Measurements from ENCODE around the gene SGTB. TPM values are rescaled to one million over a fixed set of nuclear protein-coding genes. Genes with fewer than 3 reads are reported as not detected.
A peak's percentile ranks its signal among the peaks of the same experiment; 100 is the strongest.

SGTB gene
- total and polyA plus RNA-seq, 2 donors from 2014 or later, result 1.6 to 8.8 TPM

GRCh38 chr5:65722575-65723403 is 880 bp upstream of the SGTB start:
- FAIRE-seq (no peak), DNase-seq (peak in 4 of 5 donors; percentile 59 to 82 (median 72))
- H3K9me3 ChIP-seq (ENCODE audit: control insufficient read depth in 2 of 3, insufficient read depth in 1 of 3, low read length in 3 of 3), result no peaks in the 10 kb centered on the region
- H3K27me3 ChIP-seq (ENCODE audit: control insufficient read depth, insufficient read depth, low read length), result no peaks in the 10 kb centered on the region
- no peak for TF ChIP-seq CTCF (IDR thresholded peaks at IDR 0.05; ENCODE audit: borderline replicate concordance, extremely low read depth, insufficient read depth)
- H3K27ac ChIP-seq (ENCODE audit: low read depth in 2 of 2, low read length in 2 of 2), result peak overlapping the region in 1 of 2 donors; percentile 12
- peak overlapping the region; percentile 76 to 95 (median 94) for H3K4me3 ChIP-seq (ENCODE audit: low read length in 3 of 3)
- intact Hi-C loops (cut with DNase I), result no loop called here
- peaks cover 2 to 6% (median 4%) of the 10 kb centered on the region in 3 donors for H3K4me1 ChIP-seq (ENCODE audit: control insufficient read depth in 2 of 3, insufficient read depth in 2 of 3, low read depth in 1 of 3, low read length in 3 of 3)
- H3K36me3 ChIP-seq (ENCODE audit: control insufficient read depth in 2 of 3, insufficient read depth in 3 of 3, low read length in 3 of 3), result no peaks in the 10 kb centered on the region
- H3K9ac ChIP-seq (ENCODE audit: low read length in 3 of 3), result peak overlapping the region; percentile 10 to 89 (median 74)

GRCh38 chr5:65721050-65721719 is 724 bp downstream of the SGTB start:
- Histone ChIP-seq H3K27me3 (ENCODE audit: control insufficient read depth, insufficient read depth, low read length) (no peaks in the 10 kb centered on the region), H3K27ac (ENCODE audit: low read depth in 2 of 2, low read length in 2 of 2) (peak overlapping the region in 1 of 2 donors; percentile 3)
- intact Hi-C loops (cut with DNase I), result no loop called here

GRCh38 chr5:65718576-65719310 is 3.2 kb downstream of the SGTB start:
- H3K36me3 ChIP-seq (ENCODE audit: control insufficient read depth in 2 of 3, insufficient read depth in 3 of 3, low read length in 3 of 3), result no peaks in the 10 kb centered on the region
- H3K9me3 ChIP-seq (ENCODE audit: control insufficient read depth in 2 of 3, insufficient read depth in 1 of 3, low read length in 3 of 3), result no peaks in the 10 kb centered on the region
- DNase-seq, result no peak
- intact Hi-C loops (cut with DNase I), result no loop called here
- H3K27me3 ChIP-seq (ENCODE audit: control insufficient read depth, insufficient read depth, low read length), result no peaks in the 10 kb centered on the region
- TF ChIP-seq CTCF (IDR thresholded peaks at IDR 0.05; ENCODE audit: borderline replicate concordance, extremely low read depth, insufficient read depth), result no peak
- no peak for FAIRE-seq
- H3K27ac ChIP-seq (ENCODE audit: low read depth in 2 of 2, low read length in 2 of 2), result no peak overlapping the region
- peaks cover 0 to 4% (median 2%) of the 10 kb centered on the region in 3 donors for H3K4me1 ChIP-seq (ENCODE audit: control insufficient read depth in 2 of 3, insufficient read depth in 2 of 3, low read depth in 1 of 3, low read length in 3 of 3)
- H3K9ac ChIP-seq (ENCODE audit: low read length in 3 of 3), result no peak overlapping the region
- H3K4me3 ChIP-seq (ENCODE audit: low read length in 3 of 3), result no peak overlapping the region

More at GRCh38 chr5:65721050-65721719, 724 bp downstream of the SGTB start:
- no peak for TF ChIP-seq CTCF (IDR thresholded peaks at IDR 0.05; ENCODE audit: borderline replicate concordance, extremely low read depth, insufficient read depth)
- Histone ChIP-seq H3K9ac (ENCODE audit: low read length in 3 of 3) (peak overlapping the region; percentile 78 to 86 (median 79)), H3K4me3 (ENCODE audit: low read length in 3 of 3) (peak overlapping the region; percentile 74 to 89 (median 89)), H3K9me3 (ENCODE audit: control insufficient read depth in 2 of 3, insufficient read depth in 1 of 3, low read length in 3 of 3) (no peaks in the 10 kb centered on the region), H3K4me1 (ENCODE audit: control insufficient read depth in 2 of 3, insufficient read depth in 2 of 3, low read depth in 1 of 3, low read length in 3 of 3) (peaks cover 2 to 6% (median 4%) of the 10 kb centered on the region in 3 donors), H3K36me3 (ENCODE audit: control insufficient read depth in 2 of 3, insufficient read depth in 3 of 3, low read length in 3 of 3) (no peaks in the 10 kb centered on the region)
- DNase-seq, result peak in 4 of 5 donors; percentile 59 to 77 (median 73)
- FAIRE-seq, result no peak

All from kidney (tissue), 14 donors.